ENCODE results near the gene REX1BD.
"Not testable (repeated sequence)": the region's sequence is repeated elsewhere in the genome, so short reads cannot be mapped to it uniquely, and the experiment has no call there.

Gene REX1BD

DNA sequence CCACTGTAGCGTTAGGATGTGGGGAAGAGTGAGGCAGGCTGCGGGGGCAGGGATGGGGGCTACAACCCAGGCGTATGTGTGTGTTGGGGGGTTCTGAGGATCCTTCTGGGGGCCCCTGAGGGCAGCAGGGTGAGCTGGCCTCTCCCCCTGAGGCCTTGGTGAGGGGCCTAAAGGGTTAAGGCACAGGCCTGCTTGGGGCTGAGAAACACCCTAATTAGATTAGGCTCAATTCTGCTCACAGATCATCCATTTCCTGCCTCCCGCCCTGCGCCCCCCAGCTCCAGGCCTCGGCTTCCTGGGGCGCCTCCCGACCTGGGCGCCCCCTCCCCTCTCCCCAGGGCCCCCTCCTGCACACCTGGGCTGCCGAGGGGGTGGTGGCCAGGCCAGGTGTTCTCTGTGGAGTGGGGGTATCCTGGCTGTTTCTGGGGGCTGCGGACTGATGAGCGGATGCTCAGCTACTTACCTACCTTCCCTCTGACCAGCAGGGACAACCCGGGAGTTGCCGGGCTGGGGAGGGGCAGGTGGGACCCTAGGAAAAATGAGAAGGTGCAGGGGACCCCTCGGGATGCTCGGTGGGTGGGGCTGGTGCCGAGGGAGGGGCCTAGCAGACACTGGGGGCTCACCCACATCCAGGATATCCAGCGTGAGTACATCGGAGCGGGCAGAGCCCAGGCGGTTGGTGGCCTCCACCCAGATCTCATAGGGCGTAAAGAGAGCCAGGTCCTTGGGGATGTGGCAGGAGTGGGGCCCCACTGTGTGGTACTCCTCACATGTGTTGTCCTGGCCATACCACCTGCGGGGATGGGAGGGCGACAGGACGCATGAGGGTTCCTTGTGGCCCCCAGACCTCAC lies 9.4 kb downstream of the REX1BD start:
- DNase-seq: no peak

DNA sequence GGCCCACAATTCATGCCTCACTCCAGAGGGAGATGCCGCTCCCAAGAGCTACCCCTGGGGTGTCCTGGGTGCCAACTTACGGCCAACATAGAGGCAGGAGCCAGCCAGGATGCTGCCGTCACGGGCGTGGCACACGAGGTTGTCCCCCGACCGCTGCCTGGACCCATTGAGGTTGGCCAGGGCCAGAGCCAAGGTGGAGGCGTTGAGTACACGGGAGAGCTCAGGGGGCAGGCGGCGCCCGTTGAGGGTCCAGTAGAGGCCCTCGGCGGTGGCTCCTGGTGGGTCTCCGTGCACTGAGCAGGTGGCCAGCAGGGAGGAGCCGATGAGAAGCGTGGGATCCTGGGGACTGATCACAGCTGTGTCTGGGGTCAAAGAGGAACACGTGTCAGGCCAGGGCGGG lies 10.9 kb downstream of the REX1BD start:
- DNase-seq: no peak

DNA sequence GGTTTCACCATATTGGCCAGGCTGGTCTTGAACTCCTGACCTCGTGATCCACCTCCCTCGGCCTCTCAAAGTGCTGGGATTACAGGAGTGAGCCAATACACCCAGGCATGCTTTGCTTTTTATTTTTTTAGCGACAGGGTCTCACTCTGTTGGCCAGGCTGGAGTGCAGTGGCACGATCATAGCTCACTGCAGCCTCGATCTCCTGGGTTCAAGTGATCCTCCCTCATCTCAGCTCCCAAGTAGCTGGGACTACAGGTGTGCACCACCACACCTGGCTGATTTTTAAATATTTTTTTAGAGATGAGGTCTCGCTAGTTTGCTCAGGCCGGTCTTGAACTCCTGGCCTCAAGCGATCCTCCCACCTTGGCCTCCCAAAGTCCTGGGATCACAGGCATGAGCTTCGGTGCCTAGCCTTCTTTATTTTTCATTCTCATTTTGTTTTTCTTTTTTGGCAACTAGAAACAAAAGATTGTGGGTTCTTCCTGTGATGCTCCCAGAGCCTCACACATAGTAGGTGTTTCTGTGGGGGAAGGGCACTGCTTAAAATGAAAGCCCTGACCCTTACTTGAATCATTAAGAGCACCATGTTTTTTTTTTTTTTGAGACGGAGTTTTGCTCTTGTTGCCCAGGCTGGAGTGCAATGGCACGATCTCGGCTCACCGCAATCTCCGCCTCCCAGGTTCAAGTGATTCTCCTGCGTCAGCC lies 12.2 kb downstream of the REX1BD start:
- DNase-seq: not testable (repeated sequence)

DNA sequence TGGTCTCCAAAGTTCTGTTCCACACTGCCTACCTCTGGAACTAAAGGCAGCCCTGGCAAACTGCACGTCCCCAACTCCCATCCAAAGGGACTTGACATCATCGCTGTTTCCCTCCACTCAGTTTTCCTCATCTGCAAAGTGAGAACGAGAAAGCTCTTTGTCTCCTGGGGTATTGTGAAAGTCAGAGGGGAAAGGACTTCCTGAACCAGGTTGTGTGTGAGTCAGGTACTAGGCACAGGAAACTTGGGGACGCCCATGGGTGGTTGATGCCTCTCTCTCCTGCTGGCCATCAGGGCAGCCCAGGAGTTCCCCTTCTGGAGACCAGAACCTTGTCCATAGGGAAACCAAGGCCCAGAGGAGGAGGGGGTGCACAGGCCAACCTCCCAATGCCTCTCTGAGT lies 13.3 kb downstream of the REX1BD start:
- no peak for DNase-seq

DNA sequence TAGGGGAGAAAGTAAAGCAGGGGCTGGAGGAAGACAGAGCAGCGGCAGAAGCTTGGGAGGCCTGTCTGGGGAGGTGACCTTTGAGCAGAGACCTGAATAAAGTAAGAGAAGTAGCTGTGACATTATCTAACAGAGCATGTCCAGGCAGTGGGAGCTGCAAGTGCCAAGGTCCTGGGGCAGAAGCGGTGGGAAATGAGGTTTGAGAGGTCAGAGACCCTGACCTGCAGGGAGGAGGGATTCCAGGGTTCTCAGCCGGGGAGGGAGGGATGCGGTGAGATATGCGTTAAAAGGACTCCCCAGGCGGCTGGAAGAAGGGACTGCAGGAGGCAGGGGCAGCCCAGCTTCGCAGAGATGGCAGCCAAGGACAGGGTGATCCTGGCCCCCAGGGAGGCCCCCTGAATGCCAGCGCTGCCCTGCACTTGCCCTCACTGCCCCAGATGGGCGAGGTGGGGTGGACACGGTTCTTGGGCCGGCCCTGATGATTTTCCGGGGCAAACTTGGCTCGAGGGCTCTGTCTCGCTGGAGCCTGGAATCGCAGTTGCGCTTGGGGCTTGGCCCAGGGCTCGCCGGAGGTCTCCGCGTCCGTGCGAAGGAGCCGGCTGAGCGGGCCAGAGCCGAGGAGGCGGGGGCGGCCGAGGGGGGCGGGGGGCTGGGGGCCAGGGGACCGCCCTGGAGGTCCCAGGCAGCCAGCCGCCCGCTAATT lies 14.8 kb downstream of the REX1BD start:
- no peak for DNase-seq

DNA sequence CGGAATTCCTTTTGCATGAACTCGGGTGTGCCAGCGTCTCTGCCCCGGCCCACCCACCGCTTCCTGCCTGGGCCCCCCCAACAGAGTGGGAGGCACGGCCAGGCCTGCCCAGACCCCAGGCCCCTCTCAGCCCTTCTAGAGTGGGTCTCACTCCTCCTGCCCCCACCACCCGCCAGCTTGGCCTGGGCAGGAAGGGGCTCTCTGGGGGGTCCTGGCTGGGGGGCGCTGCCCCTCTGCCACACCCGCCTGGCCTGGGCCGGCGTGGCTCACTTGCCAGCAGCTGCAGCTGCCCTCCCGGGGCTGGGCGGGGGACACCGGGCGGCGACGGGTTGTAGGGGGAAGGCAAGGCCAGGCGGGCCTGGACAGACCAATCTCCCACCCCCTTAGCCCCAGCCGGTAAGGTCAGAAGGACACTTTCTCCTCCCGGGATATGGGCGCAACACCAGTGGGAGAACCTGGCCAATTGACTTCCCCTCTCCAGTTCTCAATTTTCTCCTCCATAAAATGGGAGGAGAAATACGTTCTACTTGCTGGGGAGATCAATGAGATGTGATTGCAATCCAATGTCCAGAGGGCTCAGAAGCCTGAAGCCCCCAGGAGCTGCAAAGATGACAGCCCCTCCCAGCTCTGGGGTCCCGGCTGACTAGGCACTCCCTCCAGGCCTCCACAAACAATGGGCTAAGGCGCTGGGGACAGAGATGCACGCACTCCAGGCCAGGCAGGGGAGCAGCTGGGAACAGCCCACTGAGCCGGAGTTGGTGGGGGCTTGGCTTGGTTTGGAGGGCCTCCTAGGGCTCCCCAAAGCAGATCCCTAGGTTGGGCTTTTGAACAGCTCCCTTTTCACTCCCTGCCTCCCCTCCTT lies 15.6 kb downstream of the REX1BD start:
- no peak for DNase-seq

DNA sequence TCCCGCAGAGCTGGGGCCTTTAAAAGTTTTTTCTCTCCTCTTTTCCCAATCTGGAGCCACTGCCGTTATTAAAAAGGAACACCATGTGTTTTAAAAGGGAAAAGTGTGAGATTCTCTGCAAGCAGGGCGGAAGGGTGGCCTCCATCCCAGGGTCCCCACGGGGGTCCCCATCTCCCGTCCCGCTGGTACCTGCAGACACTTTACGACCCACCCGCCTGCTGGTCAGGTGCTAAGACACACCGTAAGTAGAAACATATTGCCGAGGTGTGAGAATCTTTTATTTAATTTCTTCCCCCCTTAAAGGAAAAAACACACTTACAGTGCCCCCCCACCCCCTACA lies 16.2 kb downstream of the REX1BD start:
- no peak for DNase-seq

DNA sequence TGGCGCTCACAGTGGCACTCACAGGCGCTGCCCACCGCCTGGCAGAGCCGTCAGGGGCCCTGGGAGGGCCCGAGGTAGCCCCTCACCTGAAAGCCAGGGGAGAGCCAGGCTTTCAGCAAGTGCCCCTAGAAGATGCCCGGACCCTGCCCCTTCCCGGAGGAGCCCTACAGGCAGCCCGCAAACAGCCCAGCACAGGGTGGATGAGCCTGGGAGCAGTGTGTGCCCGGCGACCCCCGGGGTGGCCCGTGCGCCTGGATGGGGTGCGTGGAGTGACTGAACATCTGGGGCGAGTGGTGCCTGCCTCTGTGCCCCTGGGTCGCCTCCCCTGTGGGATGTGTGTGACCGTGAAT lies 16.6 kb downstream of the REX1BD start:
- no peak for DNase-seq

DNA sequence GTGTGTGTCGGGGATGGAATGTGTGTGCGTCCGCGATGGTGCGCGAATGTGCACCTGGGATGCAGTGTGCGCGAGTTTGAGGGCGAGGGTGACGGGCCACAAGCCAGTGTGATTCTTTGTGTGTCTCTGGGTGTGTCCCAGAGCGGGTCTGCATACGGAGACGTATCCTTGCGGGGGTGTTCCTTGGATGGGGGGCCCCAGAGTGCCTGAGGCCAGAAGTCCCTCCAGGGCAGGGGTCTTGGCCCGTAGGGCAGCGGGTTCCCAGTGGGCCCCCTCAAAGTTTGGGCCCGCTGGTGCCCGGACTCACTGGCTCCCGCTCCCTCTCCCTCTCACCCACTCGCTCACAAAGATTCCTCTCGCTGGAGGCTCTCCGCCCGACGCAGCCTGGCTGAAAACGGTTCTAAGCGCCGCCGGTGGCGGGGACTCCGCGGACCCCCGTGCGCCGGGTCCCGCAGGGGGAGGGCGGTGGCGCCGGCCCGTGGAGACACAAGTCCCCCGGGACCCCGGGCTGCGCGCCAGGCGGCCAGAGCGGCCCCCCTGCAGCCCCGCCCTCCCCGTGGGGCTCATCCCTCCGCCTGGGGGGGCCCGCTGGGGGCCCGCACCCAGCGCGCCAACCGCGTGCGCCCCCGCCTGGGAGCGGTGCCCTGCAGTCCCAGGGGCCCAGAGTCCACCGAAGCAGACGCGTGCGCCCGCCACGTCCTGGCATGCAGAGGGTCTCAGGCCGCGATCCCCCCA lies 17.1 kb downstream of the REX1BD start:
- no peak for DNase-seq

DNA sequence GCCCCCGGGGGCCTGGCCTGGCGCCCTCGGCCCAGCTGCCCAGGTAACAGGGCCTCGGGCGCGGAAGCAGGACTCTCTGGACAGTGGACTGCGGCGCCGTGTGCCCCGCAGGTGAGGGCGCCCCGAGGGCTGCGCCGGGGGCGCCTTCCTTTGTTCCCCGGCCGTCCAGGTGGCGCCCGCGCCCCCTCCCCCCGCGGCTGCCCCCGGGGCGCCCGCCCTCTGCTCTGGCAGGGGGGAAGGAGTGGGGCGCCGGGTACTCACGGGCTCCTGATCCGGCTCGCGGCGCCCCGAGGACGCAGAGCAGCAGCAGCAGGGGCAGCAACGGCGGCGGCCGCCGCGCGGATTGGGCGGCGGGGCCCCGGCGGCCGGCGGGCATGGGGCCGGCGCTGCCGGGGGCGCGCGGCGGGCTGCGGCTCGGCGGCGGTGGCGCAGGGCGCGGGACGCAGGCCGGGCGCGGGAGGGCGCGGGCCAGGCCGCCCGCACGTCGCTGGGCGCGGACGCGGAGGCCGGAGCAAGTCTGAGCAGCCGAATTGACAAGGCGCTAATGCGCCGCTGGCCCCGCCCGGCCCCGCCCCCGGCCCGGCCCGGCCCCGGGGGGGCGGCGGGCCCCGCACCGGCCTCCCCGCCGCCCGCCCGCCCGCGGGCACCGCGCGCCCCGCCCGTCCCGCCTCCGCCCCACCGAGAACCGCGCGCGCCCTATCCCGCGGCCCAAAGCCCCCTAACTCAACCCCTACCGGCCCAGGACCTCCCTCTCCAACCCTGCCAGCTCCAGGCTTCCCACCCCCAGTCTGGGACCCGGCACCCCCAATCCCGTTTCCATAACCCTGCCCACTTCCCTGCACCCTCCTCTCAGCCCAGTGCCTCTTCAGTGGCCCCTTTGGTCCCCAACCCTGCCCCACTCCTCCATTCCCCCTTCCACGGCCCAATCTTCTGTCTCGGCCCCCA lies 18.0 kb downstream of the REX1BD start, which contains the start of gene CRLF1:
Gene CRLF1, minus strand, starts transcription at position 519 of the 945 bp plus-strand sequence. Its CDS starts 143 bp downstream, at position 376.
- no peak for DNase-seq

DNA sequence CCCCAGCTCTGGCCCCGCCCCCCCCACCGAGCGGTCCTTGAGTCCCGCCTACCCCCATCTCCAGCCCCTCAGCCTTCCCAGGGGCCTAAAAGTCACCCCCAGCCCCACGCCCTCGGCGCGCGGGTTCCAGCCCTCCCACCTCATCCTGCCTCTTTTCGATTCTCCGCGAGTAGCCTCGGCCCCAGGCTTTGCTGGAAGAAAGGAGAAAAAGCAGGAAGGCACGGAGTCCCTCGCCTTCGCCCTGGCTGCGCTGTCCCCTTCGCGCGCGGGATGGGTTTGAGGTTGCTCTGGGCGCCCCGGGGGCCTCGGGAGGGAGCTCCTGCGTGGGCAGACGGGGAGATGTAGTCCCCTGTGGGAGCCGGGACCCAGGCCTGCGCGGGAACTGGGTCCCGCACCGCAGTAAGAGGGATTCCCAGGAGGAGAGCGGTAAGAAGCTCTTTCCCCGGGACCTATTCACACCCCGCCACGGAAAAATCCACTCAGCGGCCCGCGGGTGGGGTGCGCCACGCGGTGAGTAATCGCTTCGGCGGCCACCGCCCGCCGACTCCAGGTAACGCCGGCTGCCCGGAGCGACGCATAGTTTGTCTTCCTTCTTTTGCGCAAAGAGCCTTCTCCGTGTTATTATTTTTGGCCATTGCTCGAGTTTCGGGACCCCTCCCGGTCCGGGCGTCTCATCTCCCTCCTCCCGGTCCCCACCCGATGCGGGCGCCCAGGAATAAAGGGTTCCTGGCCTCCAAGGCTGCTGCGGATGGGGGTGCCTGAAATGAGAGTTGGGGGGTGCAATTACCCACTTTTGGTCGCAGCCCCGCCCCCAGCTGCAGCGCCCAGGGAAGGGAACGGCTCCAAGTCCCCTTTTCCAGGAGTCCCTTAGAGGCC lies 18.9 kb downstream of the REX1BD start:
- DNase-seq: no peak

DNA sequence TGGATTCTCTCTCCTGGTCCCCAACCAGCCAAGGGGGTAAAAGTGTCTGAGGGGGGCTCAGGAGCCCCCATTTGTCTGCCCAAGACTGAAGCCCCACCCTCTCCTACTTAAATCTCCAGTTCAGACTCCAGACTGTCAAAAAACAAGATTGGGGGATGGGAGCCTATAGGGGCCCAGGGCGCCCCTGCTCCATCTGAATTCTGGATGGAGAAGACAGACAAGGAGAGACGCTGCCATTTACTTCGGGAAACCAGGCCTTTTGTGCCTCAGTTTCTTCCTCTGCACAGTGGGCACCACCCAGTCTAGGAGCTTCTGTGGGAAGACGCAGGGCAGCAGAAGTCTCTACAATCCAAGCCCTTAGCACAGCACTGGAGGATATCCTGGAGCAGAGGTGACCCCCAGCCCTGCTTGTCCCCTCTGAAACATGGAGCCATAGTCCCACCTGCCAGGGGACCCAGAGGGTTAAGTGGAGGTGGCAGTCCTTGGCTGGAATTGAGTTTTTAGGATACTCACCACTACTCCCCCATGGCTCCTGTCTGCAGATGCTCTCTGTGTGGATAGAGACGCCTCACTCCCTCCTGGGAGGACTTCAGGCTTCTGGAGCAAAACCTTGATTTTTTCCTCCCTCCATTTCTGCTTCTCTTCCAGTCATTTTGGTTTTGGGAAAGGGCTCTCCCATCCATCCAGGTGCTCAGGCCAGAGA lies 19.7 kb downstream of the REX1BD start:
- DNase-seq: no peak

DNA sequence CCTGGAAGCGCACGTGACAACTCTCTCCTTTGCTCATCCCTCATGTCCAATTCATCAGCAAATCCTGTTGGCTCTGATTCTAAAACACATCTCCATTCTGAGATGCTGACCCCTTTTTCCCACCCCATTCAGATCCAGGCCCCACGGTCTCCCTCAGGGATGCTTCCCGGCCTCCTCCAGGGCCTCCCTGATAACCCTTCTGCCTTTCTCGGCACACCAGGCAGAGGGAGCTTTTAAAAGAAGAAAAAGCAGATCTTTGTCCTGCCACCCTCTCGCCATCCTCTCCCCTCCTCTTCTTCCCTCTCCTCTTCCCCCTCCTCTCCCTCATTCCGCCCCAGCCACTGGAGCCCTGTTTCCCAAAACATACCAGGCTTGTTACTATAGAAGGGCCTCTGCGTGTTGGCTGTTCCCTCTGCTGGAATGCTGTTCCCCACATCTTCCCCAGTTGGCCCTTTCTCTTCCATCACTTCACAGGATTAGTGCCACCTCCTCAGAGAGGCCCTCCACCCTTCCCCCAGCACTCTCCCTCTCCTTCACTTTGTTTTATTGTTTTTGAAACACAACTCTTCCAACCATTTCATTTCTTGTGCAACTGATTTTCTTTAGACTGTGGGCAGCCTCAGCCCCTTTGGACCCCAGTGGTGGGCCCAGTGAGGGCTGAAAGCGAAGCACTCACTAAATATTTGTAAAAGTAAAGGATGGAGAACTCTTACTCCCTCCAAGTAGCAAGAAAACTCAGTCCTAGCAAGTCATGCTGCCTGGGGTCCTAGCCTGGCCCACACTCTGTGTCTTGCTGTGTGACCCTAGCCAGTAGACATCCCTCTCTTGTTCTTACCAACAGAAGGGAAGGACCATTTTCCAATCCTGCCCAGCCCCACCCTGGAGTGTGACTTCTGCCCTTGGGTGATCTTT lies 20.5 kb downstream of the REX1BD start:
- DNase-seq: no peak

DNA sequence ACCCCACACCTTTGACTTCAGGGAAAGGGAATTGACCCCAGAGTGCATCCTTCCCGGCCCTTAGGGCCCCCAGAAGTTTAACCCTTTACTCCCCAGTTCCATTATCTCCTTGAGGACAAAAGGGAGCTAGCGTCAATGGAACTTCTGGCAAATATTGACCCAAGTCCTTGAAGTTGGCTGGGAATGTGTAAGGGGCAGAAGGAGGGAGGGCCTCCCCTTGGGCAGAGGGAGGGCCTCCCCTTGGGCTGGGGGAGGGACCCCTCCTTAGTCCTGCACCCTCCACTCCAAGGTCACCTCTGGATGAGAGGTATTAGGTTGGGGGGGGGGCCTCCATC lies 21.1 kb downstream of the REX1BD start:
- no peak for DNase-seq

DNA sequence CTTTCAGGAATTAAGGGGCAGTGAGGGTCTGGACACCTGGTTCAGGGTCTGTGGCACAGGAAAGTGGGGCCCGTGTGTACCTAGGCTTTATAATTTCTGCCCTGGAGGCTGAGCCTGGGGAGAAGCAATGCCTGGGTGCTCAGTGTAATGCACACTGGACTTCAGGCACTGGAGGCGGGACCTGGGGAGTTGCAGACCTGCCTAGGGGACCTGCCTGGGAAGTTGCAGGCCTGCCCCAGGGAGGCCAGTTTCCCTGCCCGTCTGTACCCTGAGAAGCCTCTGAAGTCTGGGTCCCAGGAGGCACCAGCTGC lies 21.6 kb downstream of the REX1BD start:
- no peak for DNase-seq

DNA sequence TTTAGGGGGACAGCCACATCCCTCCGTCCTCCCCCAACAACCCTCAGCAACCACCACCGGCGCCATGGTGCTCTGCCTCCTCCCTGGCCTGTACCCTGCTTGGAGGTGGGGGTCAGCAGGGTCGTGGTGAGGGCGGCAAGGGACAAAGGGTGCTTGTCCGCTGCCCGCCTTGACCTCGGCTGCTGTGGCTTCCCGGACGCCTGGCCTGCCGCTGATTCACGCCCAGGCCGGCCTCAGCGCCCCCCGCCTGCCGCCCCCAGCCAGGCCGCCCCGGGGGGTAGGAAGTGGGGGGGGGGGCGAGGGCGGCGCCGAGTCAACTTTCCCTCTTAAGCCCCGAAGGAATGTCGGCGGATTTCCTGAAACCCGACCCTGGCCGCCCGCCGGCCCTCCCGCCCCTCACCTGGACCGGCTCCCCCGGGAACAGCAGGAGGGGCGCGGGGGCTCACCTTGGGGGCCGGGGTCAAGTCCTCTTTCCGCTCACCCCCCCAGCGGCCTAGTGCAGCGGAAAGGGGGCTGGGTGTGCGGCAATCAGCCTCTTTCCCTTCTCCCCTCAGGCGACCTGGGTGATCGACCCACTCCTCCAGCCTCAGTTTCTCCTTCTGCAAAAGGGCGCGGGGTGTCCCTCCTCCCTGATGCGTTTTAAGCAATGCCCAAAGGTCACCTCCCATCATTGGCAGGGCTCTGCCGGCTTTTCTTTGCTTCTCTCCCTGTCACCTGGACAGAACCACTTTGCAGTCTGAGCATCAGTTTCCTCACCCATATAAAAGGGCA lies 22.1 kb downstream of the REX1BD start:
- DNase-seq: no peak
